ENCODE results near the gene ATXN7L2.

DNA sequence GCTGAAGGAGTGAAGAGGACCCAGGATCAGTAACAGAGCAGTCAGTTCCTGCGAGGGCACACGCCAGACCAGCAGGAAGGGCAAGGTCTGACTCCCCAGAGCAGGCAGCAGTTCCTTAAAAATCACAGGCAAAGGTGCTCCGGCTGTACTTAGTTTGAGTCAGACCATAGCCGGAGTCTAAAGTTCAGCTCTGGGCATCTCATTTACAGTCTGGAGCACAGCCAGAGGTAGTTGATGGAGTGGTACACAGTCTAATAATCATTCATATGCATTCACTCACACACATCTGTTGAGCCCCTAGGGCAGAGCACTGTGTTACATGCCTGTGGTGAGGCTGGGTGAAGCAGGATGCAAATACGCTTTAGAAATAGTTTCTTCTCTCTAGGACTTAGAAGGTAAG, 33.2 kb downstream of the ATXN7L2 start:
- TF ChIP-seq, protein P1, sequence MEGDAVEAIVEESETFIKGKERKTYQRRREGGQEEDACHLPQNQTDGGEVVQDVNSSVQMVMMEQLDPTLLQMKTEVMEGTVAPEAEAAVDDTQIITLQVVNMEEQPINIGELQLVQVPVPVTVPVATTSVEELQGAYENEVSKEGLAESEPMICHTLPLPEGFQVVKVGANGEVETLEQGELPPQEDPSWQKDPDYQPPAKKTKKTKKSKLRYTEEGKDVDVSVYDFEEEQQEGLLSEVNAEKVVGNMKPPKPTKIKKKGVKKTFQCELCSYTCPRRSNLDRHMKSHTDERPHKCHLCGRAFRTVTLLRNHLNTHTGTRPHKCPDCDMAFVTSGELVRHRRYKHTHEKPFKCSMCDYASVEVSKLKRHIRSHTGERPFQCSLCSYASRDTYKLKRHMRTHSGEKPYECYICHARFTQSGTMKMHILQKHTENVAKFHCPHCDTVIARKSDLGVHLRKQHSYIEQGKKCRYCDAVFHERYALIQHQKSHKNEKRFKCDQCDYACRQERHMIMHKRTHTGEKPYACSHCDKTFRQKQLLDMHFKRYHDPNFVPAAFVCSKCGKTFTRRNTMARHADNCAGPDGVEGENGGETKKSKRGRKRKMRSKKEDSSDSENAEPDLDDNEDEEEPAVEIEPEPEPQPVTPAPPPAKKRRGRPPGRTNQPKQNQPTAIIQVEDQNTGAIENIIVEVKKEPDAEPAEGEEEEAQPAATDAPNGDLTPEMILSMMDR (IDR thresholded peaks at IDR 0.05): no peak
- TF ChIP-seq POLR2A (IDR thresholded peaks at IDR 0.05) (no peak), EP300 (IDR thresholded peaks at IDR 0.05) (no peak)

All from tibial nerve (tissue), 4 donors.